Colonic mucosa (tissue), 4 donors: Measurements from ENCODE around the gene PDE9A. TPM values are rescaled to one million over a fixed set of nuclear protein-coding genes. Genes with fewer than 3 reads are reported as not detected.

Experiments used
- DNase-seq: peaks from one replicate; pipeline ENCODE4 v3.0.0-alpha.2; 2020
- H3K27ac ChIP-seq: fragments of 200-600 bp; one replicate; pipeline ENCODE4 v1.8.0; 2021
- H3K27me3 ChIP-seq: fragments of 200-600 bp; one replicate; pipeline ENCODE4 v1.8.0; 2021
- H3K36me3 ChIP-seq: fragments of 200-600 bp; one replicate; pipeline ENCODE4 v1.8.0; 2021
- H3K4me1 ChIP-seq: fragments of 200-600 bp; one replicate; pipeline ENCODE4 v1.8.0; 2021; ENCODE audit warnings: mild to moderate bottlenecking
- H3K4me3 ChIP-seq: fragments of 200-600 bp; one replicate; pipeline ENCODE4 v1.8.0; 2021
- H3K9ac ChIP-seq, 2 donors: one replicate each; pipeline ENCODE4 v1.7.0; 2013; ENCODE audit warnings: control low read depth in 2 of 2, low read depth in 2 of 2, low read length in 2 of 2
- H3K9me3 ChIP-seq: fragments of 200-600 bp; one replicate; pipeline ENCODE4 v1.8.0; 2021
- intact Hi-C: fragments of 100-400 bp; cut with DNase I; formaldehyde crosslinking; loops from one replicate; pipeline ENCODE4 v1.14.1; 2022
- total RNA-seq, 2 donors: library from RNA; stranded (reverse); fragmentation: NEBNext Ultra II Directional in 1 of 2; extraction: Animal tissue kit (Norgen Biotek cat#: 25700) in 1 of 2; gene quantifications; one replicate each; pipeline ENCODE4 v1.2.1, GENCODE V29; 2021
- TF ChIP-seq, protein P1 (sequence below): fragments of 200-600 bp; IDR thresholded peaks from one replicate; pipeline ENCODE4 v1.8.0; 2022; ENCODE audit warnings: antibody characterized with exemption, mild to moderate bottlenecking
- donor health status: healthy.
- donor health status: DM: no; HTN: no; CAD: no.
- donor health status: DM: no; HTN: no; CAD: no.

The PDE9A gene
- total RNA-seq, 2 donors from 2014 or later, result 37.5 to 56.0 TPM

DNA sequence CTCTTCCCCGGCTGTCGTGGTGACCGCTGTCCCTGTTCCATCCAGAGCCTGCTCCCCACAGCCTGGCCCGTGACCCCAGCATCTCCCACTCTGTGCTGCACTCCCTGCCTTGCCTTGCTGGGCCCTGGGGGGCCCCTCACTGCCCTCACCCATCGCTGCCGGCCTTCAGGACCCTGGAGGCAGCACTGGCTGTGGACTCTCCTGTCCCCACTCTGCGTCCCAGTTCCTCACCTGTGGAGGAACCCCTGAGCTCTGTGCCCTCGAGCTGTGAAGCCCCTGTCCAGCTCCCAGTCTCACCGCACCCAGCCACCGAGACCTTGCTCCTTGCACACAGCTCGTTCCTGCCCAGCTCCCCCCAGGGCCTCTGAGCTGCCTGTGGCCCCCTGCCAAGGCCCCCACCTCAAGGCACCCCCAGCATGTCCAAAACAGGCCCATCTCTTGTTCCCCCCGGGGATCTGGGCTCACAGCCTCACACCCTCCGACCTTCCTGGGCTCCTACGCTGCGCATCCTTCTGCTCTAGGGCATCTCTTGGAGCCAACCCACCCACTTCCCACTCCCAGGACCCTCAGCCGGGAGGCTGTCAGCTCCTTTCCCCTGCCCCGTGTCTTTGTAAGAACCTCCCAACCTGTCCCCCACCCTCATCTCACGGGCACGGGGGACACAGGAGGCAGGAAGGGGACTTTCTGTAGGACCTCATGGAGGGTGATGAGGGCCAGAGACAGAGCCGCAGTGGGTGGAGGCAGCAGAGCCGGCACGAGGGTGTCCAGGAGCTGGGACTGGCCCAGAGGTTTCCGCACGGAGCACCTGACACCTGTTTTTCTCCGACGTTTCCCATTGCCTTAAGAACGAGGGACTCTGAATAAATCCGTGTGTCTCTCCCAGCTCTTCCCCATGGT, 116.6 kb downstream of the PDE9A start:
- Histone ChIP-seq H3K27me3 (no peaks in the 10 kb centered on the region), H3K9ac (no peak overlapping the region), H3K27ac (no peak overlapping the region), H3K9me3 (no peaks in the 10 kb centered on the region), H3K4me1 (no peaks in the 10 kb centered on the region), H3K4me3 (no peak overlapping the region), H3K36me3 (no peaks in the 10 kb centered on the region)
- TF ChIP-seq, protein P1, sequence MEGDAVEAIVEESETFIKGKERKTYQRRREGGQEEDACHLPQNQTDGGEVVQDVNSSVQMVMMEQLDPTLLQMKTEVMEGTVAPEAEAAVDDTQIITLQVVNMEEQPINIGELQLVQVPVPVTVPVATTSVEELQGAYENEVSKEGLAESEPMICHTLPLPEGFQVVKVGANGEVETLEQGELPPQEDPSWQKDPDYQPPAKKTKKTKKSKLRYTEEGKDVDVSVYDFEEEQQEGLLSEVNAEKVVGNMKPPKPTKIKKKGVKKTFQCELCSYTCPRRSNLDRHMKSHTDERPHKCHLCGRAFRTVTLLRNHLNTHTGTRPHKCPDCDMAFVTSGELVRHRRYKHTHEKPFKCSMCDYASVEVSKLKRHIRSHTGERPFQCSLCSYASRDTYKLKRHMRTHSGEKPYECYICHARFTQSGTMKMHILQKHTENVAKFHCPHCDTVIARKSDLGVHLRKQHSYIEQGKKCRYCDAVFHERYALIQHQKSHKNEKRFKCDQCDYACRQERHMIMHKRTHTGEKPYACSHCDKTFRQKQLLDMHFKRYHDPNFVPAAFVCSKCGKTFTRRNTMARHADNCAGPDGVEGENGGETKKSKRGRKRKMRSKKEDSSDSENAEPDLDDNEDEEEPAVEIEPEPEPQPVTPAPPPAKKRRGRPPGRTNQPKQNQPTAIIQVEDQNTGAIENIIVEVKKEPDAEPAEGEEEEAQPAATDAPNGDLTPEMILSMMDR, result no peak
- no peak for DNase-seq
- intact Hi-C loops, result no loop called here

- no peak overlapping the region for H3K9ac ChIP-seq
- no peak overlapping the region for H3K27ac ChIP-seq
- no peaks in the 10 kb centered on the region for H3K4me1 ChIP-seq
- H3K9me3 ChIP-seq, result no peaks in the 10 kb centered on the region
- no peak for DNase-seq
- TF ChIP-seq, protein P1, result no peak
- intact Hi-C loops, result no loop called here
- no peaks in the 10 kb centered on the region for H3K27me3 ChIP-seq
- no peaks in the 10 kb centered on the region for H3K36me3 ChIP-seq
- H3K4me3 ChIP-seq, result no peak overlapping the region
Observed at GRCh38 chr21:42770717-42771502, 117.5 kb downstream of the PDE9A start.

- H3K27ac ChIP-seq, result no peak overlapping the region
- intact Hi-C loops, result no loop called here
Observed at GRCh38 chr21:42771503-42771805, 118.0 kb downstream of the PDE9A start.

GRCh38 chr21:42775123-42775522, 121.7 kb downstream of the PDE9A start:
- intact Hi-C loops, result no loop called here
- Histone ChIP-seq H3K4me1 (no peaks in the 10 kb centered on the region), H3K36me3 (no peaks in the 10 kb centered on the region), H3K9me3 (no peaks in the 10 kb centered on the region), H3K9ac (no peak overlapping the region), H3K27ac (no peak overlapping the region), H3K27me3 (no peaks in the 10 kb centered on the region), H3K4me3 (no peak overlapping the region)
- DNase-seq, result no peak
- TF ChIP-seq, protein P1, result no peak

More at GRCh38 chr21:42771503-42771805, 118.0 kb downstream of the PDE9A start:
- no peaks in the 10 kb centered on the region for H3K4me1 ChIP-seq
- DNase-seq, result no peak
- H3K27me3 ChIP-seq, result no peaks in the 10 kb centered on the region
- TF ChIP-seq, protein P1, result no peak
- no peaks in the 10 kb centered on the region for H3K9me3 ChIP-seq
- H3K36me3 ChIP-seq, result no peaks in the 10 kb centered on the region
- no peak overlapping the region for H3K9ac ChIP-seq
- no peak overlapping the region for H3K4me3 ChIP-seq

DNA sequence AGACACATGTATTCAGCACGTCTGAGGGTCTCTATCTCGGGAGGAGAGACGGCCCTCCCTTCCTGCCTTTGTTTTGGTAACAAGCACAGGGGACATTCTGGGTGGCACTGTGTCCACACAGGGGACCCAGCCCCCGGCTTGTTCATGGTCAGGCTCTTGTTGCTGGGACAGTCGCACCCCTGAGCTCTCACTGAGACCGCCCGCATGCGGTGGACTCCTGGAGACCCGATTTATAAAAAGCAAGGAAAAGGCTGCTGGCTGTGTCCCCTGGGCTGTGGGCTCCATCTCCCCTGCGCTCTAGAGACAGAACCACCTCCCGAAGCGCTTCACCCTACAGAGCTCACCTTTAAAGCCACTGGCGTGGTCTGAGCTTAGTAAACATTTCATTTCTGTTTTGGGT, 122.5 kb downstream of the PDE9A start:
- DNase-seq, result no peak
- H3K9me3 ChIP-seq, result no peaks in the 10 kb centered on the region
- intact Hi-C loops, result no loop called here
- H3K4me1 ChIP-seq, result no peaks in the 10 kb centered on the region
- no peak overlapping the region for H3K4me3 ChIP-seq
- no peak overlapping the region for H3K9ac ChIP-seq
- H3K36me3 ChIP-seq, result no peaks in the 10 kb centered on the region
- no peaks in the 10 kb centered on the region for H3K27me3 ChIP-seq
- TF ChIP-seq, protein P1, result no peak
- no peak overlapping the region for H3K27ac ChIP-seq
